Fibroblast of lung (primary cell): ENCODE data around the gene MISP. TPM values are rescaled to one million over a fixed set of nuclear protein-coding genes. Genes with fewer than 3 reads are reported as not detected.
"Not testable (repeated sequence)": the region's sequence is repeated elsewhere in the genome, so short reads cannot be mapped to it uniquely, and the experiment has no call there.

Source experiments
- DNase-seq, 2 donors: peaks; one replicate each; pipeline versions ENCODE4 v3.0.0 to v3.0.0-alpha.2; 2010; ENCODE audit warnings: low read depth in 2 of 2
- H2AFZ ChIP-seq: 2 replicates; pipeline ENCODE4 v1.5.1; 2012; ENCODE audit warnings: low read length, control low read depth, inconsistent platforms
- H3K27ac ChIP-seq: 2 replicates; pipeline ENCODE4 v1.5.1; 2011; ENCODE audit warnings: low read length, control low read depth; ENCODE audit not compliant: insufficient read depth
- H3K27me3 ChIP-seq: 2 replicates; pipeline ENCODE4 v1.5.1; 2011; ENCODE audit warnings: mild to moderate bottlenecking, low read length; ENCODE audit not compliant: control insufficient read depth, insufficient read depth
- H3K36me3 ChIP-seq: 2 replicates; pipeline ENCODE4 v1.5.1; 2011; ENCODE audit warnings: low read length; ENCODE audit not compliant: control insufficient read depth, insufficient read depth
- H3K4me1 ChIP-seq: 2 replicates; pipeline ENCODE4 v1.5.1; 2011; ENCODE audit warnings: low read length; ENCODE audit not compliant: control insufficient read depth, insufficient read depth; ENCODE audit errors: extremely low read depth
- H3K4me2 ChIP-seq: 2 replicates; pipeline ENCODE4 v1.5.1; 2011; ENCODE audit warnings: low read length, control low read depth; ENCODE audit not compliant: insufficient read depth; ENCODE audit errors: extremely low read depth
- H3K4me3 ChIP-seq, 4 experiments: fragments of 200-600 bp in 1 of 4; sonication (generic) in 1 of 4; replicated peaks in 1 of 4; 2 replicates each; pipeline ENCODE4 v1.5.1; 2011 to 2016; ENCODE audit warnings: low read length in 4 of 4, low read depth in 3 of 4, mild to moderate bottlenecking in 3 of 4, control low read depth in 2 of 4, inconsistent platforms in 1 of 4, mixed read lengths in 1 of 4; ENCODE audit not compliant: insufficient read depth in 1 of 4; ENCODE audit errors: control extremely low read depth in 1 of 4
- H3K79me2 ChIP-seq: 2 replicates; pipeline ENCODE4 v1.5.1; 2012; ENCODE audit warnings: mild to moderate bottlenecking, low read length, inconsistent platforms; ENCODE audit not compliant: control insufficient read depth, insufficient read depth
- H3K9ac ChIP-seq: 2 replicates; pipeline ENCODE4 v1.5.1; 2011; ENCODE audit warnings: mild to moderate bottlenecking, low read length, control low read depth; ENCODE audit not compliant: insufficient read depth
- H3K9me3 ChIP-seq: 2 replicates; pipeline ENCODE4 v1.5.1; 2012; ENCODE audit warnings: low read depth, low read length; ENCODE audit not compliant: control insufficient read depth, insufficient read depth
- H4K20me1 ChIP-seq: 2 replicates; pipeline ENCODE4 v1.5.1; 2011; ENCODE audit warnings: low read length; ENCODE audit not compliant: control insufficient read depth, insufficient read depth; ENCODE audit errors: extremely low read depth
- EZH2 ChIP-seq: IDR thresholded peaks from 2 replicates; pipeline ENCODE4 v1.5.1; 2012; ENCODE audit warnings: low read length, control low read depth, mild to moderate bottlenecking; ENCODE audit errors: missing control alignments
- polyA plus RNA-seq, 2 donors: library from polyadenylated mRNA; depleted of rRNA in 1 of 2; stranded (reverse) in 1 of 2; unstranded in 1 of 2; fragments of >200 nt; gene quantifications; 2 replicates each; pipeline ENCODE4 v1.2.1, GENCODE V29; 2011 to 2012; ENCODE audit warnings: missing spikeins in 1 of 2
- total RNA-seq: library from RNA; depleted of rRNA; stranded (reverse); fragments of >200 nt; gene quantifications from 2 replicates; pipeline ENCODE4 v1.2.1, GENCODE V29; 2014
- TF ChIP-seq, protein P1 (sequence below), 2 donors: IDR thresholded peaks in 1 of 2; conservative IDR thresholded peaks in 1 of 2; 1 replicate in 1 of 2; 2 replicates in 1 of 2; pipeline ENCODE4 v1.5.1; 2011 to 2012; ENCODE audit warnings: low read length in 2 of 2, control low read depth in 1 of 2, inconsistent platforms in 1 of 2, low read depth in 1 of 2, mild to moderate bottlenecking in 1 of 2

MISP gene
- total and polyA plus RNA-seq, 2 donors (not counting 1 experiment from before 2014, with no cell fraction given): not detected

DNA sequence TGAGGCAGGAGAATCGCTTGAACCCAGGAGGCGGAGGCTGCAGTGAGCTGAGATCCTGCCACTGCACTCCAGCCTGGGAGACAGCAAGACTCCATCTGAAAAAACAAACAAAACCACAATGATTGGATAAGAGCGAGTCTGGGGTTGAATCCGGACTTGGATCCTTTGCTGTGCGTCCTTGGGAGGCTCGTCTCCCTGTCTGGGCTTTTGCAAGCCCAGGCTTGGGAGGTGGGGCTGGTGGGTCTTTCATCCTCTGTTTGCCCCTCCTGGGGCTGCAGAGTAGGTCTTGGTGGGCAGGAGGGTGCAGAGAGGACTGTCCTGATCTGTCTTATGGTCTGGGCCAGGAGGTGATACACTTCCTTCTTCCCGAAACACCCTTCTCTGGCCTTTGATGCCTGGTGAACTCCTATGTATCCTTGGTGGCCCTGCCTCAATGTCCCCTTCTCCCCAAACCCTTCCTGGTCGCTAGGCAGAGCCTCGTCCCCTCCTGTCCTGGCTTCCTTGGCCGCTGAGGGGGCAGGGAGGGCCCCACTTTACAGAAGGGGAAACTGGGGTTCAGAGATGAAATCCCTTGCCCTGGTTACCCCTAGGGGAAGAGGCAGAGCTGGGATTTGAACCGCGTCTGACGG, 25.3 kb upstream of the MISP start:
- no peak overlapping the region for H3K9ac ChIP-seq
- no peak overlapping the region for H2AFZ ChIP-seq
- peaks cover 2% of the 10 kb centered on the region for H3K4me1 ChIP-seq
- no peak overlapping the region for H3K27ac ChIP-seq
- no peaks in the 10 kb centered on the region for H3K27me3 ChIP-seq
- DNase-seq: no peak
- H3K36me3 ChIP-seq: no peaks in the 10 kb centered on the region
- TF ChIP-seq EZH2: no peak
- TF ChIP-seq, protein P1, sequence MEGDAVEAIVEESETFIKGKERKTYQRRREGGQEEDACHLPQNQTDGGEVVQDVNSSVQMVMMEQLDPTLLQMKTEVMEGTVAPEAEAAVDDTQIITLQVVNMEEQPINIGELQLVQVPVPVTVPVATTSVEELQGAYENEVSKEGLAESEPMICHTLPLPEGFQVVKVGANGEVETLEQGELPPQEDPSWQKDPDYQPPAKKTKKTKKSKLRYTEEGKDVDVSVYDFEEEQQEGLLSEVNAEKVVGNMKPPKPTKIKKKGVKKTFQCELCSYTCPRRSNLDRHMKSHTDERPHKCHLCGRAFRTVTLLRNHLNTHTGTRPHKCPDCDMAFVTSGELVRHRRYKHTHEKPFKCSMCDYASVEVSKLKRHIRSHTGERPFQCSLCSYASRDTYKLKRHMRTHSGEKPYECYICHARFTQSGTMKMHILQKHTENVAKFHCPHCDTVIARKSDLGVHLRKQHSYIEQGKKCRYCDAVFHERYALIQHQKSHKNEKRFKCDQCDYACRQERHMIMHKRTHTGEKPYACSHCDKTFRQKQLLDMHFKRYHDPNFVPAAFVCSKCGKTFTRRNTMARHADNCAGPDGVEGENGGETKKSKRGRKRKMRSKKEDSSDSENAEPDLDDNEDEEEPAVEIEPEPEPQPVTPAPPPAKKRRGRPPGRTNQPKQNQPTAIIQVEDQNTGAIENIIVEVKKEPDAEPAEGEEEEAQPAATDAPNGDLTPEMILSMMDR (conservative IDR thresholded peaks at IDR 0.05 in 1 of 2, IDR thresholded peaks at IDR 0.05 in 1 of 2; ENCODE audit: low read depth in 1 of 2, low read length in 2 of 2): no peak
- no peaks in the 10 kb centered on the region for H3K9me3 ChIP-seq
- H3K4me2 ChIP-seq: no peak overlapping the region
- no peak overlapping the region for H3K4me3 ChIP-seq
- no peaks in the 10 kb centered on the region for H3K79me2 ChIP-seq
- no peaks in the 10 kb centered on the region for H4K20me1 ChIP-seq

DNA sequence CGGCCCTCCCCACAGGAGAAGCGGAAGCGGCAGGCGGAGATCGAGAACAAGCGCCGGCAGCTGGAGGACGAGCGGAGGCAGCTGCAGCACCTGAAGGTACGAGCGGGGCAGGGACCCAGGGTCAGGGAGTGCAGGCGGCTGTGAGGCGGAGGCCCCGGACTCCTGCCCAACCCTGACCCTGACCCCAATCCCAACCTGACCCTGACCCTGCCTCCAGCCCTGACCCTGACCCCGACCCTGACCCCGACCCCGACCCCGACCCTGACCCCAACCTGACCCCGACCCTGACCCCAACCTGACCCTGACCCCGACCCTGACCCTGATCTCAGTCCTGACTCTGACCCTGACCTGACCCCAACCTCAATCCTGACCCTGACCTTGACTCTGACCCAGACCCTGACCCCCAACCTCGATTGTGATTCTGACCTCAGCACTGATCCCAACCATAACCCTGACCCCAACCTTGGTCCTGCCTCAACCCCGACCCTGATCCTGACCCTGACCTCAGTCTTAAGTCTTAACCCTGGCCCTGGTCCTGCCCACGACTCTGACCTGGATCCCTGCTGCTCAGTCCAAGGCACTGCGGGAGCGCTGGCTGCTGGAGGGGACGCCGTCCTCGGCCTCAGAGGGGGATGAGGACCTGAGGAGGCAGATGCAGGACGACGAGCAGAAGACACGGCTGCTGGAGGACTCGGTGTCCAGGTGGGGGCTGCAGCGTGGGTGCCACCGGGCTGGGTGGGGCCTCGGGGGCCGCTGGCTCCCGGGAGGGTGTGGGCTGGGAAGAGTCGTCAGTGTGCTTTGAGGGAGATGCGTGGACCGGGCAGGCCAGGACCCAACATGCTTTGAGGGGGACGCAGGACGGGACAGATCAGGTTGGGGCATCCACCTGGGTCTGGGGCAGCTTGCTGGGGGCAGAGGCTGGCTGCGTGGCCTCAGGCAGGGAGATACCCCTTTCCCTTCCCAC, 23.6 kb upstream of the MISP start:
- H3K9me3 ChIP-seq: no peaks in the 10 kb centered on the region
- no peak overlapping the region for H3K27ac ChIP-seq
- no peaks in the 10 kb centered on the region for H3K27me3 ChIP-seq
- H3K4me1 ChIP-seq: peaks cover 2% of the 10 kb centered on the region
- no peak for DNase-seq
- no peak for TF ChIP-seq EZH2
- TF ChIP-seq, protein P1 (conservative IDR thresholded peaks at IDR 0.05 in 1 of 2, IDR thresholded peaks at IDR 0.05 in 1 of 2; ENCODE audit: low read depth in 1 of 2, low read length in 2 of 2): no peak
- no peak overlapping the region for H3K4me2 ChIP-seq
- H2AFZ ChIP-seq: peak overlapping the region; percentile 20
- no peaks in the 10 kb centered on the region for H3K79me2 ChIP-seq
- no peak overlapping the region for H3K4me3 ChIP-seq
- peak overlapping the region; percentile 55 for H3K9ac ChIP-seq
- no peaks in the 10 kb centered on the region for H4K20me1 ChIP-seq
- no peaks in the 10 kb centered on the region for H3K36me3 ChIP-seq

DNA sequence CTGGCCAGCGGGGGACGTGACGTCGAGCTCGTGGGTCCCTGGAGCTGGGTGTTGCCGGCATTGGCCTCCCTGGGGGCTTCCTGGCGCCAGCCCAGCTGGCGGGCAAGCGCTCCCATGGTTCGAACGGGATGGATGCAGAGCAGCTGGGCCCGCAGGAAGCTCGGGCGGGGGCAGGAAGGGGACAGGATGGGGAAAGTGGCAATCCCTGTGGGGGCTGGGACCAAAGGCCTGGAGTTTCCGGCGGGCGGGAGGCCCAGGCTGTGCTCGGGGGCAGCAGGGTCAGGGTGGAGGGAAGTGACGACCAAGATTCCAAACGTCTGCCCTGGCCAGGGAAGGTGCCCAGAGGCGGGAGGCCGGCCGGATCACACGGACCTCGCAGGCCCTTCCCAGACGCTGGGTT, 22.9 kb upstream of the MISP start:
- Histone ChIP-seq H3K79me2 (no peaks in the 10 kb centered on the region), H4K20me1 (no peaks in the 10 kb centered on the region), H3K9me3 (no peaks in the 10 kb centered on the region), H3K4me3 (no peak overlapping the region), H3K27ac (no peak overlapping the region), H2AFZ (peak overlapping the region; percentile 20), H3K4me1 (peaks cover 2% of the 10 kb centered on the region), H3K4me2 (no peak overlapping the region), H3K27me3 (no peaks in the 10 kb centered on the region), H3K36me3 (no peaks in the 10 kb centered on the region), H3K9ac (peak overlapping the region; percentile 55)
- DNase-seq: peak in 1 of 2 donors; percentile 46
- TF ChIP-seq, protein P1 (conservative IDR thresholded peaks at IDR 0.05 in 1 of 2, IDR thresholded peaks at IDR 0.05 in 1 of 2; ENCODE audit: low read depth in 1 of 2, low read length in 2 of 2): no peak
- TF ChIP-seq EZH2: no peak

DNA sequence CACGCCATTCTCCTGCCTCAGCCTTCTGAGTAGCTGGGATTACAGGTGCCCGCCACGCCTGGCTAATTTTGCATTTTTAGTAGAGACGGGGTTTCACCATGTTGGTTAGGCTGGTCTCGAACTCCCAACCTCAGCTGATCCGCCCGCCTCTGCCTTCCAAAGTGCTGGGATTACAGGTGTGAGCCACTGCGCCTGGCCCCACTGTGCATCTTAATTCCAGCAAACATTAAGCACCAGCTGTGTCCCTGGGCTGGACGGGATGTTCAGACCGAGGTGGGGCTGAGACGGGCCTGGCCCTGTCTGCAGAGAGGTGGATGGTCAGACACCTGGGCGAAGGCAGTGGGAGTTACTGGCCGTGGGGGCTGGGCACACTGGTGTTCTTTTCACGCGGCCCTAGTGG, 21.3 kb upstream of the MISP start:
- not testable (repeated sequence) for H3K4me2 ChIP-seq, DNase-seq, H3K4me1 ChIP-seq, H3K9ac ChIP-seq, H4K20me1 ChIP-seq, H3K9me3 ChIP-seq, H3K79me2 ChIP-seq, H3K27me3 ChIP-seq, H3K36me3 ChIP-seq, H3K27ac ChIP-seq, H2AFZ ChIP-seq, H3K4me3 ChIP-seq
